Measurements from ENCODE around the gene VWCE.
A peak's percentile ranks its signal among the peaks of the same experiment; 100 is the strongest.
"Not testable (repeated sequence)": the region's sequence is repeated elsewhere in the genome, so short reads cannot be mapped to it uniquely, and the experiment has no call there.

Gene VWCE

GRCh38 chr11:61254403-61255025, 40.6 kb downstream of the VWCE start:
- DNase-seq (ENCODE audit: low spot score), result peak; percentile 78

DNA sequence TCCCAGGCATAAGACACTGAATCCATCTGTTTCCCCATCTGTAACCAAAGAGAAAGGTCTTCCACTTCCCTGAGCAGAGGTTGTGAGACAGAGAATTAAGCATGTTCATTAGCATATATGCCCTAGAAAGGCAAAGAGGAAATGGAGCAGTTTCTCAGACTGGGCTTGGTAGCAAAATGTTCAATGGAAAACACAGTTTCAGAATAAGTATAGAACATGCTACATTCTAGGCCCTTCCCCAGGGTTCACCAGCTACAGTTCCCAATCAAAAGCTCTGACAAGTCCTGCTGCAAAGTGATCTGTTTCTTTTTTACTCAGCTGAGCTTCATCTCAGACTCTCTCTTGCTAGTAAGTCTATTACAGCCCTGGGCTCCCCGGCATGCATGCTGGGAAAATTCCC, 42.8 kb downstream of the VWCE start:
- not testable (repeated sequence) for DNase-seq (ENCODE audit: low spot score)

GRCh38 chr11:61250796-61251765, 44.0 kb downstream of the VWCE start:
- DNase-seq (ENCODE audit: low spot score), result not testable (repeated sequence)

GRCh38 chr11:61249201-61249600, 45.9 kb downstream of the VWCE start:
- not testable (repeated sequence) for DNase-seq (ENCODE audit: low spot score)

- DNase-seq (ENCODE audit: low spot score), result not testable (repeated sequence)
These were observed 47.0 kb downstream of the VWCE start for GRCh38 chr11:61248071-61248470.

DNA sequence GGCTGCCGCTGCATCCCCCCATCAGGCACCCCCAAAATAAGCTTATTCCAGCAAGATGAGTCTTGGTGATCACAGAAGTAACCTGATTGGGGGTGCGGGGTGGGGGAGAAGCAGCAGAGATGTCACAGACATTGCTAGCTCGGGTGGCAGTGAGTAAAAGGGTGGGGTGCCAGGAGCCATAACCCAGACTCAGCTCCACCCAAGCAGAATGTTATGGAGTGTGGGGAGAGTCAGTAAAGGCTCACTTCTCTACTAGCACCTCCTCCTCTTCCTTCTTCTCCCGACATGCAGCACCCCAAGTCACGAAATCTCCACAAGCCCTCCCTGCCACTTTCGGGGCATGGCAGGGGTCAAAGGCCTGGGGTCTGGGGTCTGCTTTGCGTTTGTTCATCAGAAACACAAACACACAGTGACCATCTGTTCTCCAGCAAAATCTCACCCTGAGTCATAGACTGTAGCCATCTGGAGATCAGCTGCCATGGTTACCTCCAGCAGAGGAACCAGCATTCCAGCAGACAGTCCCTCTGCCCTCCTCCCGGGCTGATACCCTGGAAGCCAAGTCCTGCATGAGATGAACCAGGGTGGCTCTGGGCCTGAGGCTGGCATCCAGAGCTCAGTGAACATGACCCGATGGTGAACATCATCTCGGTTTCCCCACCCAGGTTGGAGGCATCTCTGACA, 49.7 kb downstream of the VWCE start:
- not testable (repeated sequence) for DNase-seq (ENCODE audit: low spot score)

DNA sequence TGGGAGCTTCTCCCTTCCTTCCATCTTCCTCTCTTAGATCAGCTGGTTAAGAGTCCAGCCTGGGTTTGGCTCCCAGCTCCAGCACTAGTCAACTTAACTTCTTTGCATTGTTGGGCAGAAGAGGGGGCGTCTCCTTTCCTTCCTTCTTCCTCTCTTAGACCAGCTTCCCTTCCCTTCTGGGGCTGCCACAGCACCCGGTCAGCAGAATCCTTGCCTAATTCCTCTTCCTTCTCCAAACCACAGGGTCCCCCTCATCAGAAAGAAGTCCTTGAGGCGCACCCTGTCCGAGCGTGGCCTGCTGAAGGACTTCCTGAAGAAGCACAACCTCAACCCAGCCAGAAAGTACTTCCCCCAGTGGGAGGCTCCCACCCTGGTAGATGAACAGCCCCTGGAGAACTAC, 53.6 kb downstream of the VWCE start:
- DNase-seq (ENCODE audit: low spot score), result not testable (repeated sequence)

DNA sequence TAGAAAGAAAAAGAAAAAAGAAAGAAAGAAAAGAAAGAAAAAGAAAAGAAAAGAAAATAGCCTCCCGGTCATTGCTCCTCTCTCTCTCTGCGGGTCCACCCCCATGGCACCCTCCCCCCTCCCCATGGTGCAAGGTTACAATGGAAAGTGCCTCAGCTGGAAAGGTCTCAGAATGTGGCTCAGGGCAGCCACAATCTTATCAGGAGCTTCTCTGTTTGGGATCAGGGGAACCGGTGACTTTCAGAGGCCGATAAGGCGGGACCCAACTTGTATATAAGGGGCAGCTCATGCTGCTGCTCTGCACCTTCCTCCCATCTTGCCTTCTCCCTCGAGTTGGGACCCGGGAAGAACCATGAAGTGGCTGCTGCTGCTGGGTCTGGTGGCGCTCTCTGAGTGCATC, 54.2 kb downstream of the VWCE start, which contains the start of gene PGA5:
TSS of gene PGA5 (plus strand) at position 301 of the 400 bp plus-strand sequence. CDS start at position 353, 52 bp downstream.
- DNase-seq (ENCODE audit: low spot score), result not testable (repeated sequence)

- not testable (repeated sequence) for DNase-seq (ENCODE audit: low spot score)
These were observed 54.8 kb downstream of the VWCE start for GRCh38 chr11:61240288-61240687.

DNA sequence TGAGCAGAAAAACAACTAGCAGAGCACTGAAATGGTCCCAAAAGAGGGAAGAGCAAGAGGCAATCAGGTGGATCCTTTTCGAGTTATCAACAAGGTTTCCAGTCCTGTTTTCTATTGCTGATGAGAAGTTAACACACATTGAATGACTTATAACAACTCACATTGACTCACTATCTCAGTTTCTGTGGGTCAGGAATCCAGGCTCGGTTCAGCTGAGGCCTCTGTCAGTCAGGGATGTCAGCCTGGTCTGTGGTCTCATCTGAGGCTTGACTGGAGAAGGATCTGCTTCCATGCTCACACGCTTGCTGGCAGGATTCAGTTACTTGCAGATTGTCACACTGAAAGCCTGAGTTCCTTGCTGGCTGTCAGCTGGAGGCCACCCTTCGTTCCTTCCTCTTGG, 58.0 kb downstream of the VWCE start:
- not testable (repeated sequence) for DNase-seq (ENCODE audit: low spot score)

DNA sequence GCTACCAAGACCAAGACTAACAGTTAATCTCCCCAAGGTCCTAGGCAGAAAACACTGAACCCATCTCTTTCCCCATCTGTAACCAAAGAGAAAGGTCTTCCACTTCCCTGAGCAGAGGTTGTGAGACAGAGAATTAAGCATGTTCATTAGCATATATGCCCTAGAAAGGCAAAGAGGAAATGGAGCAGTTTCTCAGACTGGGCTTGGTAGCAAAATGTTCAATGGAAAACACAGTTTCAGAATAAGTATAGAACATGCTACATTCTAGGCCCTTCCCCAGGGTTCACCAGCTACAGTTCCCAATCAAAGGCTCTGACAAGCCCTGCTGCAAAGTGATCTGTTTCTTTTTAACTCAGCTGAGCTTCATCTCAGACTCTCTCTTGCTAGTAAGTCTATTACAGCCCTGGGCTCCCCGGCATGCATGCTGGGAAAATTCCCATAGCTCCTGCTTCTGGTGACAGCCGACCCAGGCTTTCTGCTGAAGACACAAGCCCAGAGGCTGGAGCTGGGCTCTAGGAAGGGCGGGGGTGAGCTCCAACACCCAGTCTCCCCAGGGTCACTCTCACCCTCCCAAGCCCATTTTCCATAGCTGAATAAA, 62.5 kb downstream of the VWCE start:
- DNase-seq (ENCODE audit: low spot score), result not testable (repeated sequence)

GRCh38 chr11:61231585-61231984, 63.5 kb downstream of the VWCE start:
- DNase-seq (ENCODE audit: low spot score), result not testable (repeated sequence)

DNA sequence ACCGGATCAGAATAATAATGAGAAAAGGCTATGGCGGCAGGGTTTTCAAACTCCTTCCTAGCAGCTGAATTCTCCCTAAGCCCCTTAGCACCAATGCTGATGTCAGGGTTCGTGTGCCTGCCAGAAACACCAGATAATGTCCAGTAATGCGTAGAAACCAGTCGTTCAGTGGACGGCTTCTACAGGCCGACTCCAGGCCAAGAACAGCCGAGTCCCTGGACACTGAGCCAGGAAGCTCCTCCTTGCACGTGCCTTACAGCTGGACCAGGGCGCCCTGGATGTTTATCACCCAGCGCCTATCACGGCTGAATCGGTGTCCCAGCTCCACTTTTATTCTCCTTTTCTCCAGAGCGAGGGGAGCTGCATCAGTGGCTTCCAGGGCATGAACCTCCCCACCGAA, 64.1 kb downstream of the VWCE start:
- not testable (repeated sequence) for DNase-seq (ENCODE audit: low spot score)

DNA sequence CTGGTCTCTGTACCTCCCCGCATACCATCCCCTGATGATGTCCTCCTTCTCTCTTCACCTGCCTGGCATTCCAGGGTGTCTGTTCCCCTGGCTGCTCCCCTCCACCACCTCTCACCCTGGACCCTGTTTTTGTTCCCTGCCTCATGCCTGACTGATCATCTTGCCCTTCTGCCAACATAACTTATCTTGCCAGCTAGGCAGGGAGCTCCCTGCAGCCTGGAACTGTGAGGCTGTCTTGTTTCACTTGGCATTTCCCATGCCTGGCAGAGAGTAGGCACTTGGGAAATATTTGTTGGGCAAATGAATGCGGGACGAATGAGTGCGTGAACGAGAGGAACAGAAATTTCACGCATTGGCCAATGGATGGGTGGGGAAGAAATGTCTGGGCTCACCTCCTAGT, 65.7 kb downstream of the VWCE start:
- not testable (repeated sequence) for DNase-seq (ENCODE audit: low spot score)

- DNase-seq (ENCODE audit: low spot score), result not testable (repeated sequence)
These were observed 68.5 kb downstream of the VWCE start for GRCh38 chr11:61226457-61227137.

GRCh38 chr11:61222692-61223091, 72.4 kb downstream of the VWCE start:
- DNase-seq (ENCODE audit: low spot score), result not testable (repeated sequence)

- DNase-seq (ENCODE audit: low spot score), result not testable (repeated sequence)
These were observed 73.1 kb downstream of the VWCE start, which contains the start of gene PGA4 for GRCh38 chr11:61222047-61222446. TSS of gene PGA4 (plus strand) at chr11:61222347. CDS start at chr11:61222401, 54 bp downstream.

GRCh38 chr11:61219016-61219415, 76.1 kb downstream of the VWCE start:
- not testable (repeated sequence) for DNase-seq (ENCODE audit: low spot score)

DNA sequence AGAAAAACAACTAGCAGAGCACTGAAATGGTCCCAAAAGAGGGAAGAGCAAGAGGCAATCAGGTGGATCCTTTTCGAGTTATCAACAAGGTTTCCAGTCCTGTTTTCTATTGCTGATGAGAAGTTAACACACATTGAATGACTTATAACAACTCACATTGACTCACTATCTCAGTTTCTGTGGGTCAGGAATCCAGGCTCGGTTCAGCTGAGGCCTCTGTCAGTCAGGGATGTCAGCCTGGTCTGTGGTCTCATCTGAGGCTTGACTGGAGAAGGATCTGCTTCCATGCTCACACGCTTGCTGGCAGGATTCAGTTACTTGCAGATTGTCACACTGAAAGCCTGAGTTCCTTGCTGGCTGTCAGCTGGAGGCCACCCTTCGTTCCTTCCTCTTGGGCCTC, 76.8 kb downstream of the VWCE start:
- not testable (repeated sequence) for DNase-seq (ENCODE audit: low spot score)

DNA sequence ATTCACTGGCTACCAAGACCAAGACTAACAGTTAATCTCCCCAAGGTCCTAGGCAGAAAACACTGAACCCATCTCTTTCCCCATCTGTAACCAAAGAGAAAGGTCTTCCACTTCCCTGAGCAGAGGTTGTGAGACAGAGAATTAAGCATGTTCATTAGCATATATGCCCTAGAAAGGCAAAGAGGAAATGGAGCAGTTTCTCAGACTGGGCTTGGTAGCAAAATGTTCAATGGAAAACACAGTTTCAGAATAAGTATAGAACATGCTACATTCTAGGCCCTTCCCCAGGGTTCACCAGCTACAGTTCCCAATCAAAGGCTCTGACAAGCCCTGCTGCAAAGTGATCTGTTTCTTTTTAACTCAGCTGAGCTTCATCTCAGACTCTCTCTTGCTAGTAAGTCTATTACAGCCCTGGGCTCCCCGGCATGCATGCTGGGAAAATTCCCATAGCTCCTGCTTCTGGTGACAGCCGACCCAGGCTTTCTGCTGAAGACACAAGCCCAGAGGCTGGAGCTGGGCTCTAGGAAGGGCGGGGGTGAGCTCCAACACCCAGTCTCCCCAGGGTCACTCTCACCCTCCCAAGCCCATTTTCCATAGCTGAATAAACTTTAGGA, 81.3 kb downstream of the VWCE start:
- DNase-seq (ENCODE audit: low spot score), result not testable (repeated sequence)

DNA sequence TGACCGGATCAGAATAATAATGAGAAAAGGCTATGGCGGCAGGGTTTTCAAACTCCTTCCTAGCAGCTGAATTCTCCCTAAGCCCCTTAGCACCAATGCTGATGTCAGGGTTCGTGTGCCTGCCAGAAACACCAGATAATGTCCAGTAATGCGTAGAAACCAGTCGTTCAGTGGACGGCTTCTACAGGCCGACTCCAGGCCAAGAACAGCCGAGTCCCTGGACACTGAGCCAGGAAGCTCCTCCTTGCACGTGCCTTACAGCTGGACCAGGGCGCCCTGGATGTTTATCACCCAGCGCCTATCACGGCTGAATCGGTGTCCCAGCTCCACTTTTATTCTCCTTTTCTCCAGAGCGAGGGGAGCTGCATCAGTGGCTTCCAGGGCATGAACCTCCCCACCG, 82.9 kb downstream of the VWCE start:
- not testable (repeated sequence) for DNase-seq (ENCODE audit: low spot score)

Measured in Ammon's horn (tissue), 1 donor.